ENCODE data around the gene GPC3.

The GPC3 gene

DNA sequence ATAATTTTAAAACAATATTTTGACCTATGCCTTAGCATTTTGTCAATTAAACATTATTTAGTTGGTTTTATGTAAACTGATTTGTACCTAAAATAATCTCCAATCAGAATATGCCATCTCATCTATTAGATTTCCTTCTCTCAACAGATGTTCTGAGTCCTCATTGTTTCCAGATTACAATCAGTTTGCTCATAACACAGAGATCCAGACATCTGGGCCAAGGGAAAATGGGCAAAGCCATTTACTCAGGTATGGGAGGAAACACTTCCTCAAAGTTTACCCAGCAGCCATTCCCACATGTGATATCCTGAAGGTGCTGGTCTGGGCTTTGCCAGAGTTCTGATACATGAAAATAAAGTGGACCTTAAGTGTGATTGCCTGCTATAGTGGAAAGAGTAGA is 352.2 kb downstream of the GPC3 start:
- CTCF ChIA-PET: no interaction called here
- POLR2A ChIA-PET: no interaction called here
- Histone ChIP-seq H3K36me3 (ENCODE audit: control insufficient read depth in 2 of 2, insufficient read depth in 1 of 2, low read length in 2 of 2) (no peaks in the 10 kb centered on the region), H3K27ac (ENCODE audit: extremely low read depth, low read depth, low read length) (no peak overlapping the region), H3K9me3 (ENCODE audit: control insufficient read depth, insufficient read depth, low read depth, low read length) (no peaks in the 10 kb centered on the region; the same call in 1 of the 2 replicates), H3K4me3 (ENCODE audit: low read depth, low read length) (no peak overlapping the region), H3K4me1 (ENCODE audit: control insufficient read depth, insufficient read depth, low read length) (no peaks in the 10 kb centered on the region)
- TF ChIP-seq ZNF292 (tag by site-specific recombination; IDR thresholded peaks at IDR 0.05; ENCODE audit: borderline replicate concordance, low read depth) (no peak), ZNF416 (tag by site-specific recombination; IDR thresholded peaks at IDR 0.05) (no peak), EGR2 (tag by site-specific recombination; IDR thresholded peaks at IDR 0.05; ENCODE audit: low read depth) (no peak), ZFP69B (tag by site-specific recombination; IDR thresholded peaks at IDR 0.05) (no peak), ZNF530 (tag by site-specific recombination; IDR thresholded peaks at IDR 0.05; ENCODE audit: low read depth) (no peak), ZNF214 (tag by site-specific recombination; IDR thresholded peaks at IDR 0.05; ENCODE audit: borderline replicate concordance) (no peak), ZNF560 (tag by site-specific recombination; IDR thresholded peaks at IDR 0.05; ENCODE audit: borderline replicate concordance) (no peak), ZNF777 (tag by site-specific recombination; IDR thresholded peaks at IDR 0.05; ENCODE audit: borderline replicate concordance) (no peak), ZNF157 (tag by site-specific recombination; IDR thresholded peaks at IDR 0.05) (no peak), ZBTB17 (tag by site-specific recombination; IDR thresholded peaks at IDR 0.05) (no peak), ZSCAN16 (tag by site-specific recombination; IDR thresholded peaks at IDR 0.05) (no peak), ZIC2 (tag by site-specific recombination; IDR thresholded peaks at IDR 0.05) (no peak), ZNF2 (tag by site-specific recombination; IDR thresholded peaks at IDR 0.05) (no peak)
- TF ChIP-seq, protein P1, sequence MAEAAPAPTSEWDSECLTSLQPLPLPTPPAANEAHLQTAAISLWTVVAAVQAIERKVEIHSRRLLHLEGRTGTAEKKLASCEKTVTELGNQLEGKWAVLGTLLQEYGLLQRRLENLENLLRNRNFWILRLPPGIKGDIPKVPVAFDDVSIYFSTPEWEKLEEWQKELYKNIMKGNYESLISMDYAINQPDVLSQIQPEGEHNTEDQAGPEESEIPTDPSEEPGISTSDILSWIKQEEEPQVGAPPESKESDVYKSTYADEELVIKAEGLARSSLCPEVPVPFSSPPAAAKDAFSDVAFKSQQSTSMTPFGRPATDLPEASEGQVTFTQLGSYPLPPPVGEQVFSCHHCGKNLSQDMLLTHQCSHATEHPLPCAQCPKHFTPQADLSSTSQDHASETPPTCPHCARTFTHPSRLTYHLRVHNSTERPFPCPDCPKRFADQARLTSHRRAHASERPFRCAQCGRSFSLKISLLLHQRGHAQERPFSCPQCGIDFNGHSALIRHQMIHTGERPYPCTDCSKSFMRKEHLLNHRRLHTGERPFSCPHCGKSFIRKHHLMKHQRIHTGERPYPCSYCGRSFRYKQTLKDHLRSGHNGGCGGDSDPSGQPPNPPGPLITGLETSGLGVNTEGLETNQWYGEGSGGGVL (tag by site-specific recombination; IDR thresholded peaks at IDR 0.05): no peak

DNA sequence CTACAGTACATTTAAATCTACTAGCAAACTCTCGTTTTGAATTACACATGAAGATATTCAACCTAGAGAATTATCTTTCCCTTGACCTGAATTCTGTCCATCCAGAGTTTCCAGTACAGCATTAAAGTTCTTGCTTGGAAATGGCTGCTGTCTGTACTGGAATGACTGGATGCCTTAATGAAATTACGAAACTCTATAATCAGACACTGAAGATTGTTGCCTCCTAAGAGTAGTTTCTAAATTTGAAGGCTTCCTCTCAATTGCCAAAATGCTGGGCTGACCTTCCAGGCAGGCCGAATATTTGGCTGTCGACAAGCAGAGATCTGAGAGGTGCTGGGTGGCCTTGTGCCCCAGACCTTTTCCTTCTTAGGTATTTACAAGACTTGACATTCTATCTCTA is 355.0 kb downstream of the GPC3 start:
- no peak overlapping the region for H3K27ac ChIP-seq (ENCODE audit: extremely low read depth, low read depth, low read length)
- POLR2A ChIA-PET: no interaction called here

More for the DNA sequence above, 355.0 kb downstream of the GPC3 start:
- Histone ChIP-seq H3K4me1 (ENCODE audit: control insufficient read depth, insufficient read depth, low read length) (no peaks in the 10 kb centered on the region), H3K4me3 (ENCODE audit: low read depth, low read length) (no peak overlapping the region), H3K9me3 (ENCODE audit: control insufficient read depth, insufficient read depth, low read depth, low read length) (no peaks in the 10 kb centered on the region; the same call in 1 of the 2 replicates), H3K36me3 (ENCODE audit: control insufficient read depth in 2 of 2, insufficient read depth in 1 of 2, low read length in 2 of 2) (no peaks in the 10 kb centered on the region)
- CTCF ChIA-PET: no interaction called here
- TF ChIP-seq, protein P2, sequence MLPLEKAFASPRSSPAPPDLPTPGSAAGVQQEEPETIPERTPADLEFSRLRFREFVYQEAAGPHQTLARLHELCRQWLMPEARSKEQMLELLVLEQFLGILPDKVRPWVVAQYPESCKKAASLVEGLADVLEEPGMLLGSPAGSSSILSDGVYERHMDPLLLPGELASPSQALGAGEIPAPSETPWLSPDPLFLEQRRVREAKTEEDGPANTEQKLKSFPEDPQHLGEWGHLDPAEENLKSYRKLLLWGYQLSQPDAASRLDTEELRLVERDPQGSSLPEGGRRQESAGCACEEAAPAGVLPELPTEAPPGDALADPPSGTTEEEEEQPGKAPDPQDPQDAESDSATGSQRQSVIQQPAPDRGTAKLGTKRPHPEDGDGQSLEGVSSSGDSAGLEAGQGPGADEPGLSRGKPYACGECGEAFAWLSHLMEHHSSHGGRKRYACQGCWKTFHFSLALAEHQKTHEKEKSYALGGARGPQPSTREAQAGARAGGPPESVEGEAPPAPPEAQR (tag by site-specific recombination; IDR thresholded peaks at IDR 0.05): no peak
- TF ChIP-seq, protein P3, sequence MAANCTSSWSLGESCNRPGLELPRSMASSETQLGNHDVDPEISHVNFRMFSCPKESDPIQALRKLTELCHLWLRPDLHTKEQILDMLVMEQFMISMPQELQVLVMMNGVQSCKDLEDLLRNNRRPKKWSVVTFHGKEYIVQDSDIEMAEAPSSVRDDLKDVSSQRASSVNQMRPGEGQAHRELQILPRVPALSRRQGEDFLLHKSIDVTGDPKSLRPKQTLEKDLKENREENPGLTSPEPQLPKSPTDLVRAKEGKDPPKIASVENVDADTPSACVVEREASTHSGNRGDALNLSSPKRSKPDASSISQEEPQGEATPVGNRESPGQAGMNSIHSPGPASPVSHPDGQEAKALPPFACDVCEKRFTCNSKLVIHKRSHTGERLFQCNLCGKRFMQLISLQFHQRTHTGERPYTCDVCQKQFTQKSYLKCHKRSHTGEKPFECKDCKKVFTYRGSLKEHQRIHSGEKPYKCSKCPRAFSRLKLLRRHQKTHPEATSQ (tag by site-specific recombination; IDR thresholded peaks at IDR 0.05): no peak
- TF ChIP-seq ZNF23 (tag by site-specific recombination; IDR thresholded peaks at IDR 0.05; ENCODE audit: borderline replicate concordance) (no peak), ZNF561 (tag by site-specific recombination; IDR thresholded peaks at IDR 0.05; ENCODE audit: borderline replicate concordance) (no peak), ZNF549 (tag by site-specific recombination; IDR thresholded peaks at IDR 0.05) (no peak), ZNF670 (tag by site-specific recombination; IDR thresholded peaks at IDR 0.05; ENCODE audit: low read depth) (no peak), ZNF292 (tag by site-specific recombination; IDR thresholded peaks at IDR 0.05; ENCODE audit: borderline replicate concordance, low read depth) (no peak), MZF1 (tag by site-specific recombination; IDR thresholded peaks at IDR 0.05; ENCODE audit: borderline replicate concordance) (no peak), ZNF544 (tag by site-specific recombination; IDR thresholded peaks at IDR 0.05) (no peak), ZBTB8A (tag by site-specific recombination; IDR thresholded peaks at IDR 0.05) (no peak), OVOL3 (tag by site-specific recombination; IDR thresholded peaks at IDR 0.05) (no peak), ZNF776 (tag by site-specific recombination; IDR thresholded peaks at IDR 0.05; ENCODE audit: borderline replicate concordance) (no peak), ZNF157 (tag by site-specific recombination; IDR thresholded peaks at IDR 0.05) (no peak), ZNF19 (tag by site-specific recombination; IDR thresholded peaks at IDR 0.05; ENCODE audit: low read depth) (no peak), WT1 (tag by site-specific recombination; IDR thresholded peaks at IDR 0.05) (no peak), ZNF423 (tag by site-specific recombination; IDR thresholded peaks at IDR 0.05) (no peak)
- TF ChIP-seq, protein P4, sequence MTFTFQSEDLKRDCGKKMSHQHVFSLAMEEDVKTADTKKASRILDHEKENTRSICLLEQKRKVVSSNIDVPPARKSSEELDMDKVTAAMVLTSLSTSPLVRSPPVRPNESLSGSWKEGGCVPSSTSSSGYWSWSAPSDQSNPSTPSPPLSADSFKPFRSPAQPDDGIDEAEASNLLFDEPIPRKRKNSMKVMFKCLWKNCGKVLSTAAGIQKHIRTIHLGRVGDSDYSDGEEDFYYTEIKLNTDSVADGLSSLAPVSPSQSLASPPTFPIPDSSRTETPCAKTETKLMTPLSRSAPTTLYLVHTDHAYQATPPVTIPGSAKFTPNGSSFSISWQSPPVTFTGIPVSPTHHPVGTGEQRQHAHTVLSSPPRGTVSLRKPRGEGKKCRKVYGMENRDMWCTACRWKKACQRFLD (tag by site-specific recombination; IDR thresholded peaks at IDR 0.05): no peak

Data from HEK293 (cell line).